Left hindlimb (tissue), 1 donor: ENCODE results near the gene XPA.
"Not testable (repeated sequence)": the region's sequence is repeated elsewhere in the genome, so short reads cannot be mapped to it uniquely, and the experiment has no call there.

Experiments used
- DNase-seq: peaks from one replicate; pipeline ENCODE4 v3.0.0-alpha.2; 2018

XPA gene

DNA sequence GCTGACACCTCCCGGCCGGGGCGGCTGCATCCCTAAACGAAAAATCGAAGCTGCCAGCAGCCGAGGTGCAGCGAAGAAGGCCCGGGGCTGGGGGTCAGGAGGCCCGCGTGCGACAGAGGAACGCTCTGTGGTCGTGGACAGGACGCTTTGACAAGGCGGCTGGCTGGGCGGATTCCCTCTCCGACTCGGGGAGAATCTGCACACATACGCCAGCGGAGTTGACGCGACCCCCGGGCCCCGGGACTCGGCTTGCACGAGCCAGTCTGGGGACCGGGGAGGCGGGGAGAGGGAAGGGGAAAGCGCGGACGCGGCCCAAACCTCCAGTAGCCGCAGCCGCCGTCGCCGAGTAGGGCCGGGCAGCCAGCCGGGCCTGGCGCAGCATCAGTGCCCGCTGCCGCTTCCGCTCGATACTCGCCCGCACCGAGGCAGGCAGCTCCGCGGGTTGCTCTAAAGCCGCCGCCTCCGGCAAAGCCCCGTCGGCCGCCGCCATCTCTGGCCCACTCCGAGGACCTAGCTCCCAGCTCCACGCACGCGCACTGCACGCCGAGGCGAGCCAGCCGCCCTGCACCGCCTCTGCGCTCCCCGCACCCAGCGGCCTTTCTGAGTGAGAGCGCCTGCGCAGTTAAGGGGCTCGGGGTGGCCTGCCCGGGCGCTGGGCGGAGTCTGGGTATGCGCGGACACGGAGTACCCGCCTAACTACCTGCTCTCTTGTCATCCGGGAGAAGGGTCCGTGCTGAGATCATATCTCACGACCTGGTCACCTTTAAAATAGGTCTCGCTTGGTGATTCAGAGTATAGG is at the start of gene XPA:
XPA (minus strand) TSS at position 538 of the 799 bp plus-strand sequence; CDS start at position 490, 48 bp downstream.
- DNase-seq: peak; percentile 97

DNA sequence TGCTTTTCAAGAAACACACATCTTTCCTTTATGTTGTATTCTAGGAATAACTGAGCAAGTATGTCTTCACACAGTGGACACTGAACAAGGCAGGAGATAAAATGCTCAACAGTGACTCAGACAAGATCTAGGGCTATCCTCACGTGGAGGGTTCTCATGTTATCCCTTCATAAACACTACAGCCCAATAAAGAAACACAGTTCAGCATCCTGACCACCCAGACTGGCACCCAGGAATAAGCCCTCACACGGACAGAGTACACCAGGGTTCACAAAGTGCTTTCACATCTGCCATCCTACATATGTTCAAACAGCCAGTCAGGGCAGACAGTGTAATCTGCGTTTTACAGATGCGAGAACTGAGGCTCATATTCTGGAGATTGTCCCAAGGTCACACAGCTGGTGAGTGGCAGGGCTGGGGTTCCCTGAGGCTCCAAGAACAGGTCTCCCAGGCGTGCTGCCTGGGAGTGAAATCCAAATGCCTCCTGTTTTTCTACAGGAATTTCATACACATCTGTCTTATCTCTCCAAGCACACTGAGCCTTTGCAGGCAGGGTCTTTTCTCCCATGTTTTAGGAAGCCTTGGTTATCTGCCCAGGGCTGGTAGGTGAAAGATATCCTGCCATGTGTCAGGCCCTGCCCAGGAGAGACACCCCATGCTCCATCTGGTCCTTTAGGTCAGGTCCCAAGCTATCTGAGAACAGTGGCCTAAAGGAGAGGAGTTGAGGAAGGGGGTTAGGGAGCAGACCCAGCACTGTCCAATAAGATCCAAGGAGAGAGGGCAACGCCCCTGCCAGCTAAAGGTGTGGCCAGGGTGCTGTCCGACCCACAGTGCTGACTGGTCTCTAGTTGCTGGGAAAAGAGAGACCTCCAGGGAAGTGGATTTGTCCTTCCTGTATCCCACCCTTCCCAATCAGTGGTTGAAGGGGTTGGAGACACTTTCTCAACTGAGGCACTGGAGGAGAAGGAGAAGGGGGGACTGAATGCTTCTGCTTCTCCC is 47.9 kb upstream of the XPA start:
- DNase-seq: no peak

DNA sequence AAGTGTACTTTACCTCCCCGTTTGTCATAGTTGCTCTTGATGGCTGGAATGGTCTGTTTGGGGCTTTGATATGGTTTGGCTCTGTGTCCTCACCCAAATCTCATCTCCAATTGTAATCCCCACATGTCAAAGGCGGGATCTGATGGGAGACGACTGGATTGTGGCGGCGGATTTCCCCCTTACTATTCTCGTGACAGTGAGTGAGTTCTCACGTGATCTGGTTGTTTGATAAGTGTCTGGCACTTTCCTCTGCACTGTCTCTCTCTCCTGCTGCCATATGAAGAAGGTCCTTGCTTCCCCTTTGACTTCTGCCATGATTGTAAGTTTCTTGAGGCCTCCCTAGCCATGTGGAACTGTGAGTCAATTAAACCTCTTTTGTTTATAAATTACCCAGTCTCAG is 46.9 kb upstream of the XPA start:
- not testable (repeated sequence) for DNase-seq

DNA sequence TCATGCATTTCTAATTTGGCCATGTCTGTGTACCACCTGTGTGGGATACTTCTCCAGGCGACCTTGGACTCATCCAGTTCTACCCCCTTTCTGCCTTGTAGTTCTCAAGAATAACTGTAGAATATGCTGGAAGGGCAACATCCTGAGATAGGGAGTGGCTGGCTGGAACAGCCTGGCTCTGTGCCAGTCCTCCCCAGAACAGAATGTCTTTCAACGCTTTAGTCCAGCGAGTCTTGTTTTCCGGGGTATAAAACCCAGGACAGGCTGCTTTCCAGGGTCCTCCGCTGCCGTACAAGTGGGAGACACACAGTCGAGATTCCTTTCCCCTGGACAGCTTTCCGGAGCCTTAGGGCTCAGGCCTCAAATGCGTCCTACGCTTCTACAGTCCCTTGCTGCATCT is 45.4 kb upstream of the XPA start:
- no peak for DNase-seq

DNA sequence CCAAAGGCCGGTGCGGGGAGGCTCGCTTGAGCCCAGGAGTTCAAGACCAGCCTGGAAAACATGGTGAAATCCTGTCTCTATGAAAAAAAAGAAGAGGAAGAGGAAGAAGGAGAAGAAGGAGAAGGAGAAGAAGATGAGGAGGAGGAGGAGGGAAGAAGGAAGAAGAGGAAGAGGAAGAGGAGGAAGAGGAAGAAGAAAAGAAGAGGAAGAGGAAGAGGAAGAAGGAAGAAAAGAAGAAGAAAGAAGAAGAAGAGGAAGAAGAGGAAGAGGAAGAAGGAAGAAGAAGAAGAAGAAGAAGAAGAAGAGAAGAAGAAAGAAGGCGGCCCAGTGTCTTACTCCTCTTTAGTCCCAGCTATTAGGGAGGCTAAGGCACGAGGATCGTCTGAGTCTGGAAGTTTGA is 44.8 kb upstream of the XPA start:
- DNase-seq: no peak

DNA sequence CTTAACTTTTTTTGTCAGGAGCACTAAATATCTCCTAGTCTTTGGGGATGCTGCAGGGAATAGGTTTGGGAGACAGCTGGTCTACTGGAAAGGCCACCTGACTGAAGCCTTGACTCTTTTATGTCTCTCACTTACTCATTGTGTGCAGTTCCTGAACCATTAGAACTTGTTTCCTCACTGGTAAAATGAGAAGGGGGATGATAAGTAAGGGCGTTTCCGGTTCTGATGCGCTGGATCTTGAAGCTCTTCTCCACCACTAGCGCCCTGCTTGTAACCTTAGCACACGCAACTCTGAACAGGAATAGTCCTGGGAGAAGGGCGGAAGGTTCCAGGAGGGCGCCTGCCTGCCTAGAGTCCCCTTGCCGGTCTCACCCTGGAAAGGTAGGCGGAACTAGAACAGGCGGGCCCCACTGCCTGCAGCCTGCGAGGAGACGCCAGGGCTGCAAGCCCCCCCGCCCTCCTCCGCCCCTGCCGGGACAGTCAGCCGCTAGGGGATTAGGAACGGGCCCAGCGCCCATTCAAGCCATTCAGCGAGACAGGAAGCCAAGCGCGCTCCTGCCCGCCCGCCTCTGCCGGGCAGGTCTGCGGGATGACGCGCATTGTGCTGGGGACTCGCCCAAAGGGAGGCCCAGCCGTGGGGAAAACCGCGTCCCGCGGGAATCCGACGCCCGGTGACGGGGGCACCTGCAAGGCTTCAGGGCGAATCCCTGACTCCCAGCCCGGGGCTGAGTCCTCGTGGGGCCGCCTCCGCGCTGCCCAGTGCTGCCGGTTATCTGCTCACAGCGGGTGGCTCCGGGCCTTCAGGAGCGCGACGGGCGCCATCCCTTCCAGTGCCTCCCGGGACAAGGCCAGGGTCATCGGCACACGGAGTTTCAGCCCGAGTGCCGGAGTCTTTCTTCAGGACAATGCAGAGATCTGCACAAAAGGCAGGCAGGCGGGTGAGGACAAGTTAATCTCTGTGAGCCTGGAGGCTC is 44.0 kb upstream of the XPA start:
- DNase-seq: peak; percentile 38

DNA sequence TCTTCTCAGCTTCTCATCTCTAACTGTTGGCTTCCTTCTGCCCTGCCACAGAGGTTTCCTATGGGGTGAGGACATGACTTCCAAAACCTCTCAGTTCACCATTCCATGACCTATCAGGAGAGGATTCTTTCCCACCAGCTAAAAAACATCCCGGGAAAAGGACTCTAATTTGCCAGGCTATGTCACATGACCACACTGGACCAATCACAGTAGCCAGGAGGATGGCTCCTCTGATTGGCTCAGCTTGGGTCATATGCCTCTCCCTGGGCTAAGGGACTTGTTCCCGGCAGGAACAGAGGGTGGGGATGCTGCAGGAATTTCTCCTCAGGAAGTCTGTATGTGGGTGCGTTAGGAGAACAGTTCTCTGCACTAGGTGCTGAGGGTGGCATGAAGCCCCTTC is 40.3 kb upstream of the XPA start:
- DNase-seq: no peak

DNA sequence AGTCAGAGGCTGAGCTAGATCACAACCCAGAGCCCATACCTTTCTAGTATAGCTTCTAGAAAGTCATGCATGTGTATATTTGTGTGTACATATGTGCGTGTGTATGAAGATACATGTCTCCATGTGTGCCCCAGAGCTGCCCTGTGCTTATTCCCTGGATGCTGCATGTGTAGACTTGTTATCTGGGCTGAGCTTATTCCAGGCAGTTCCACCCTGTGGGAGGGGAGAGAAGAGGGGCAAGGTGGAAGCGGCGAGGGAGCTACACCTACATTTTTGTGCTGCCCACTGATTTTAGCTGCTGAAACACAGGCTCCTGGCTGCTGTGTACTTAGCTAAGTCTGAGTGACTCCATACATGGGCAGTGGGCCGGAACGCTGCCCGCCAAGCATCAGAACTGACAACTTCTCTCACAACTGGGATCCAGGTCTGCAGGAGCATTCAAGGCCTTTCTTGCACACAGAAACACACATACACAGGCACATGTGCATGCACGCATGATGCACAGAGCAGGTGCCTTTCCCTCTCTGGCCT is 38.0 kb upstream of the XPA start:
- no peak for DNase-seq

DNA sequence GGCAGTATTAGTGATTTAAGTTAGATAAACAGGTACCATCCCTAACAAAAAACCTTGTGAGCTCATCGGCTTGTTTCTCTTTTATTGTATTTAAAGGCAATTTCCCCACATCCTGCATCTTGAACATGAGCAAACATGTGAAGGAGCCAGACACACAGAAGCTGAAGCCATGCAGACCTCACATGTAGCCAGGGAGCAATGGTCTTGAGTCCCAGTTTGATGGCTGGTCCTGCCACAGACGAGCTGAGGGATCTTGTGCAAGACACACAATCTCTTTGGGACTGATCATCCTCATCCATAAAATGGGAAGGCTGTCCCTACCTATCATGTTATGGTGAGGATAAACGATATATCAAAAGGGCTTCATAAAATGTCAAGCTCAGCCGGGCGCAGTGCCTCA is 29.6 kb upstream of the XPA start:
- no peak for DNase-seq

DNA sequence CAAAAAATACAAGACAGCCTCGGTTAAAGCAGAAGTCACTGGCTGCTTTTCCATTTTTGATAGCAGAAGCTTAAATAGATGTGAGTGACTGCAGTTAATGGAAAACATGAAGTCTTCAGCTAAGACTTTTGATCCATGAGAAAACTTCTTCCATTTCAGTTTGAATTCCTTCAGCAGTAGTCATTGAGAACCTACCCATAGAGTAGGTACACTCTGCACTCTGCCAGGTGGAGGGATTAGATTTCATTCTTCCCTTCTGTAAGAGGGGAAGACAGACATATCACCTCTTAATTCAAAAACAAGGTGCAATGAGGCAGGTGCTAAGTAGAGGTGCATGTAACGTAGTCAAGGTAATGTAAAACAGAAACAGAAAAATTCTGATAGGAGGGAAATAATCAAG is 26.7 kb upstream of the XPA start:
- no peak for DNase-seq

DNA sequence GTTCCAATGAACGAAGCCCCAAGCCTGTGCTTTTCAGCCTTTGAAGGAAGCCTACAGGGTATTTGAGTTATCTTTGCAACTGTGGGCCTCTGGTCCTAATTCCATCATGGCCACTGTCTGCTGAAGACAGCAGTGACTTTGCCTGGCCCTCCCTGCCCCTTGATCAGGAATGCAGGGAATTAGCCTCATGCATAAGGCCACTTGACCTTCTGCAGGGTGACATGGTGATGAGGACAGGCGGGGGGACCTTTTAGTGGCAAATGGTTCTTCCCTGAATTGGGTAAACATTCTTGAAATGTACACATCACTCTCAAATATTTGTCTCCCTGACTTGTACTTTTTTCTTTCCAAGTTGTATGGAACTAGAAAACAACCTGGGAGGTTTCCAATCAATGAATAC is 25.2 kb upstream of the XPA start:
- no peak for DNase-seq

DNA sequence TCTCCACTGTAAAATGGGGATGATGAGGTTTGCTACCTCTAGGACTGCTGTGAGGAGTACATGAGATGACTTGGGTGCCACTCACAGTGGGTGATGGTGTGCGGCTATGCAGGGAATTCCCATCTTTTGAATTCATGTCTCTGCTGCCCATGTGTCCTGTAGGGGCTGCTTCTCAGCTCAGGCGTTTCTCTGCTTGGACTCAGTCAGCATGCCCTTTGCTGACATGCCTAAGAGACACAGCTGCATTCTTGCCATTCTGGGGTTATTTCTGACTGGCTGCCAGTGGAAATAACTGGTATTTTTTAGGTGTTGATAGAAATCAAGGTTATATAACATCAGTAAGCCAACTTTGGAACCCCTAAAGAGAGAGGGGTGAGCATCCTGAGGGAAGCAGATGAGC is 24.3 kb upstream of the XPA start:
- DNase-seq: no peak

DNA sequence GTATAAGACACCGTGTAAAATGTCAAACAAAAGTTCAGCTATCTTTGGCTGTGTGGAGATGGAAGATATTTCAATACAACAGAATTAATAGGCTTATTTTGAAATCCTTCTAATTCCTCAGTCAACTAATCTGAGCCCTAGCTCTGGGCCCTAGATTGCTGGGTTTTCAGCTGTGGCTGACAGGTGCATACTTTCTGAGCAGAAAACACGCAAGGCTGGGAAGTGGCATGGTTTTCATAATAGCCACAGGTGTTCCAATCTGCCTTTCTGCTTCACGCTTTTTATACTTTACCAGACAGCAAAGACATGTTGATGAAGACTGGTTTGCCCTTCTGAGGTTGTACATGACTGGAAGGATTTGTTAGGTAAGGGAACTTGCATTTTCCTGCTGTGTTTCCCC is 20.7 kb upstream of the XPA start:
- DNase-seq: no peak

DNA sequence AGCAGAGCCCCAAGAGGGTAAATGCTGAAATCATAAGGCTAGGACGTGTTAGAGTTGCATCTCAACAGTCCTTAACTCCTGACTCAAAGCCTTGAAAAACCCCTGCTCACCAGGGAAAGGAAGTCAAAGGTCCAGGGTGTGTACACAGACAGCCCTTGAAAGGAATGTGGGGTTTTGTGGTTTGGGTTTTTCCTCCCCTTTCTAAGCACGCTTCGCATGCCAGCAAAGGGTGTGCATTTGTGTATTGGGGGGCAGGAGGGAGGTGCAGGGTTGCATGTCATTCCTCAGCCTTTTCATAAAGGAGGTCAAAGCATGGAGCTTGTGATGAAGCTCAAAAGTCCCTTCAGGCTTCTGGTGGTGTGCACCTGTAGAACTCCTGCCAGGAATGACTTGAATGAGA is 17.3 kb upstream of the XPA start:
- no peak for DNase-seq

DNA sequence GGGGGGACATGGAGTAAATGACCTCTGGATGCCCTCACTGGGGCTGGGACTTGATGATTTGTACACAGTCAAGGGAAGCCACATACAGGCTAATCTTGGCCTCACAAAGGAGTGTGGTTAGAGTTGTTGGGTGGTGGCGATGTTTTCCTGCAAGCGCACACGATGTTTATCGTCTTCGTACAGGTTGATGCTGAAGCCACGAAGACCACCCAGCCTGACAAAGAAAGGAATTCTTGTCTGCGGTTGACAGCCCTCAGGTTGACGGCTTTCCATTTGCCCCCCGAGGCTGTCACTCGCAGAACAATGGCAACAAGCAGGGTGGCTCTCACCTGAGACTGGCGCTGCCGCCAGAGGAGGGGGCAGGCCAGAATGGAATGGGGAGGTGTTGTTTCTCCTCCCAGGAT is 14.1 kb upstream of the XPA start:
- DNase-seq: no peak

DNA sequence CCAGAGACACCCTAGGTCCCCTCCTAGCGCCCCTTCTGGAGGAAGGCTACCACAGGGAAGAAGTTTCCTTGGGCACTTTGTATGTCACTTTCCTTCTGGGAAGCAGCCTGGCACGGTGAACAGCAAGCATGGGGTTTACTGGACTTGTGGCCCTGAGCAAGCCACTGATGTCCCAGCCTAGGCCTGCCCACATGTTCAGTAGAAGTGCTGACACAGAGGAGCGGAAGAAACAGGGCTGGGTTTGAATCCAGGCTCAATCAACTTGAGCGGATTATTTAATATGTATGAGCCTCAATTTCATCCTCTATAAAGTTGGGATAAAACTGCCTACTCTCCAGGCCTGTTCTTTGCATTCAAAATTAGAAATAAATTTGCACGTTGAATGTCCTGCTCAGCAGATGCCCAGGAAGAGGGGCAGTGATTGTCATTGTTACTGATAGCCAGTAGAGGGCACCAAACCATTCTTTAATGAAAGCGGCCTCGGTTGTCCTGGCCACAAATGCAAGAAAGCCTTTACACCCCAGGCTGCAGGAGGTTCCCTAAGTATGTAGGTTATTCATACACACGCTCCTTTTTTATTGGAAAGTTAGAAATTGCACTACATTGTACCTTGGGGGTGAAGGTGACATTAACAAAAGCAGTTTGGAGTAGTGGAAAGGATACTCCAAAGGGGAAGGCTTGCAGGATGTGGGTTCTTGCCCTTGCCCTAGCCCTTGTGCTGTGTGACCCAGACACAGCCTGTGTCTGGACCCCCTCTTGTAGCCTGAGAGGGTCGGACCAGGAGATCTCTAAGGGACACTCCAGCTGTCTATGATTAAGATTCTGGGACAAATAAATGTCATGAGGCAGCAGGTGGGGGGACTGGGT is 13.4 kb upstream of the XPA start:
- DNase-seq: no peak

DNA sequence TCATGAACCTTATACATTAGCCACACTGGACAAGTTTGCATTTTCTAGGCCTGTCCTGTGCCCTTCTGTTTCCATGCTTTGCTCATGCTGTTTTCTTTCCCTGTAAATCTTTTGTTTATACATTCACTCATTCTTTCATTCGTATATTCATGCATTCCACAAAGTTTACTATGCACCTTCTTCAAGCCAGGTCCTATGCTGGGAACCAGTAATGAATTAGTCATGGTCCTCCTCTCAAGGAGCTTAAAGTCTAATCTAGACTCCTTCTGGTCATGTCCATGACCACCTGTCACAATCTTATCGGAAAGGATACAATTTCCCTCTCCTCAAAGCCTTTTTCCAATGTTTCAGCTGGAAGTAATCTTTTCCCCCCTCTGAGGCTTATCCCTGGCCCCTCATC is 9.1 kb upstream of the XPA start:
- DNase-seq: no peak

DNA sequence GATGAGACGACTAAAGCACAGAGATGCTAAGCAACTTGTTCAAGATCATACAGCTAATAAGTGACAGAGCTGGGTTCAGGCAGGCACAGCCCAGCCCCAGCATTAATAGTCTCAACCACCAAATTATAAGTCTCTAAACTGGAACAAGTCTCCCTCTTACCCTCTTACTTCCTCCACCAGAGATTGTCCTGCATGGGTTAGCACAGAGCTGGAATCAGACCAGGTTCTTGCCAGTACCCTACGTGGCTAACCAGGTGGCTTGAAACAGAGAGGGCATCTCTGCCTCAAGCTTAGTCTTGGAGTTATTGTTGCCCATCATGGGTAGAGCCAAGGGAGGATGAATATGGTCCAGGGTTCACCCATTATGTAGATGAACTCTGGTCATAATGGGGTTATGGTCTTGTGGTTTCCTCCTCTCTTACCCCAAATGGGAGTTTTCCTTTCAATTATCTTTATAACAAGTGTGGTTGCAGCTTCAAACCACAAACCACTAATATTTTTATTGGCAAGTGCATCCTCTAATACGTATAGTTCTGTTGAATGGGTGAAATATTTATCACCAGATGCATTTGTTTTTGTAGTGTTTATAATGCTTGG is 8.3 kb upstream of the XPA start:
- no peak for DNase-seq

DNA sequence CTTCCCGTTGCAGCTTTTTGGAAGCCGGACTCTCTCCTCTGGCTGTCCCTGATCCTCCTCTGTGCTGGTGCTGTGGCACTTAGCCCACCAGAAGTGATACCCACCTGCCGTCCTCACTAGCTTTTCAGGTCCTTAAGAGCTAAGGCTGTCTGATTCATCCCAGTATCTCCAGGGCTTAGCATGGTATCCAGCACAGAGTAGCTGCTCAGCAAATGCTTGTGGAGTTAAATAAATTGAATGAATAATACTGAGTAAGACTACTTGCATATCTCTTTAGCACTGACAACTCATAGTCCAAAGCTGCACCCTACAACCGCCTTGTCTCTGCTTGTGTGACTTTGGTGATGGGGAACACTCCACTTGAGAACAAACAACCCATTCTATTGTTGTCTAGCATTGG is 7.7 kb upstream of the XPA start:
- no peak for DNase-seq

DNA sequence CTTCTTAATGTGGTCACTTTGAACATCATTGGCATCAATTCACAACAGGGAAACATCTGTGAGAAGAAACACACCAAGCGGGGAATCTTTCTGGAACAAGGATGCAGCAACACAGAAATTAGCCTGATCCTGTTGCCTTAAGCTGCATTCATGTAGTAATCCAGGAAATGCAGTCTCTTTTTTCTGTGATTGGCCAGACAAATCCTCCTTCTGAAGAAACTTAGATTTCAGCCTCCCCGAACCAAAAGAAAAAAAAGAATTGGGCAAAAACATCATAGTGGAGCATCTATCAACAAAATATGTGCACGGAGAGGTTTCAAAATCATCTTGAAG is 7.2 kb upstream of the XPA start:
- DNase-seq: no peak
